AG10803 (cell line): ENCODE measurements around the gene GCK.
A peak's percentile ranks its signal among the peaks of the same experiment; 100 is the strongest.

Experiments used
- DNase-seq: peaks from one replicate; pipeline ENCODE4 v3.0.0; 2010; ENCODE audit warnings: low read depth
- H3K4me3 ChIP-seq: 2 replicates; pipeline ENCODE4 v1.5.1; 2011; ENCODE audit warnings: mild to moderate bottlenecking, low read length, control low read depth
- TF ChIP-seq, protein P1 (sequence below): conservative IDR thresholded peaks from 2 replicates; pipeline ENCODE4 v1.5.1; 2011; ENCODE audit warnings: mild to moderate bottlenecking, low read length, control low read depth, inconsistent platforms

GCK gene

DNA sequence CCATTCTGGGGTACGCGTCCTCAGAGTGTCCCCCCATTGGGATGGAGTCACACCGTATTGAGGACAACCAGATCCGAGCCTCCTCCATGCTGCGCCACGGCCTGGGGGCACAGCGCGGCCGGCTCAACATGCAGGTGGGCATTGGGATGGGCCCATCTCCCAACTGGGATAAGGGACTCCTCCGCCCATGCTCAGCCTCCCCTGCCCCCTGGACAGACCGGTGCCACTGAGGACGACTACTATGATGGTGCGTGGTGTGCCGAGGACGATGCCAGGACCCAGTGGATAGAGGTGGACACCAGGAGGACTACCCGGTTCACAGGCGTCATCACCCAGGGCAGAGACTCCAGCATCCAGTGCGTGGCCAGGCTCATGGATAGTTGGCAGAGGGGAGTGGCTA, 79.2 kb downstream of the GCK start:
- no peak for DNase-seq
- TF ChIP-seq, protein P1, sequence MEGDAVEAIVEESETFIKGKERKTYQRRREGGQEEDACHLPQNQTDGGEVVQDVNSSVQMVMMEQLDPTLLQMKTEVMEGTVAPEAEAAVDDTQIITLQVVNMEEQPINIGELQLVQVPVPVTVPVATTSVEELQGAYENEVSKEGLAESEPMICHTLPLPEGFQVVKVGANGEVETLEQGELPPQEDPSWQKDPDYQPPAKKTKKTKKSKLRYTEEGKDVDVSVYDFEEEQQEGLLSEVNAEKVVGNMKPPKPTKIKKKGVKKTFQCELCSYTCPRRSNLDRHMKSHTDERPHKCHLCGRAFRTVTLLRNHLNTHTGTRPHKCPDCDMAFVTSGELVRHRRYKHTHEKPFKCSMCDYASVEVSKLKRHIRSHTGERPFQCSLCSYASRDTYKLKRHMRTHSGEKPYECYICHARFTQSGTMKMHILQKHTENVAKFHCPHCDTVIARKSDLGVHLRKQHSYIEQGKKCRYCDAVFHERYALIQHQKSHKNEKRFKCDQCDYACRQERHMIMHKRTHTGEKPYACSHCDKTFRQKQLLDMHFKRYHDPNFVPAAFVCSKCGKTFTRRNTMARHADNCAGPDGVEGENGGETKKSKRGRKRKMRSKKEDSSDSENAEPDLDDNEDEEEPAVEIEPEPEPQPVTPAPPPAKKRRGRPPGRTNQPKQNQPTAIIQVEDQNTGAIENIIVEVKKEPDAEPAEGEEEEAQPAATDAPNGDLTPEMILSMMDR = no peak

DNA sequence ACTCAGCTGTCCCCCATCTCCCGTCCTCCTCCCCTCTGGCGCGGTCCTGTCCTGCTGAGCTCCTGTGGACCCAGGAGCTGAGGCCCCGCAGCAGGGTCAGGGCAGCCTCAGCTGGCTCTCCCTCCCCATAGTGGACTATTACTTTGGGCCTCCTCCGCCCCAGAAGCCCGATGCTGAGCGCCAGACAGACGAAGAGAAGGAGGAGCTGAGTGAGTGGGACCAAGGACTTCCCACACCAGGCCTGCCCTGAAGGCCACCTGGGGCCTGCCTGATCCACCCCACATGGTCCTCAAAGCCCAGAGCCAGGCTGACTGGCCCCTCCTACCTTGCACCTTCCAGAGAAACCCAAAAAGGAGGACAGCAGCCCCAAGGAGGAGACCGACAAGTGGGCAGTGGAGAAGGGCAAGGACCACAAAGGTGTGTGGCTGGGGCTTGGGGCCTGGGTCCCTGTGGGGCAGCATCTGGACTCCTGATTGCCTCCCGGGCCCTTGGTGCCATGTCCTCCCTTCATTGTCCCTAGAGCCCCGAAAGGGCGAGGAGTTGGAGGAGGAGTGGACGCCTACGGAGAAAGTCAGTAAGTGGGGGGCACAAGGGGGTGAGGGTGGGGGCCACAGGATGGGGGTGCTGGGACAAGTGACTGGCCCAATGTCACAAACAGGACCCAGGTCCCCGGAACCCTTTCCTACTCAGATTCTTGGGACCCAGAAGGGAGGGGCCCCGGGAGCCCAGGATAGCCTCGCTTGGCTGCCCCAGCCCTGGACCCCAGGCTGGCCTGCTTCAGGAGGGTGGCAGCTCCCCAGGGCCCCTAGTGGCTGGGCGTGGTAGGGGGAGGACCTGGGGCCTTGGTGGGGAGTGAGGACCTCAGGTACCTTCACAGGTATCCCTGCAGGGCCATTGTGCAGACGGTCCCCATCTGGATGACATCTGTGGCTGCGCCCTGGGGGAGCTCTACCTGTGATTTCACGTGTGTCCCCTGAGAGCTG, 80.2 kb downstream of the GCK start:
- no peak for DNase-seq
- no peak overlapping the region for H3K4me3 ChIP-seq
- TF ChIP-seq, protein P1 = no peak

More for the DNA sequence above, 79.2 kb downstream of the GCK start:
- H3K4me3 ChIP-seq = no peak overlapping the region

DNA sequence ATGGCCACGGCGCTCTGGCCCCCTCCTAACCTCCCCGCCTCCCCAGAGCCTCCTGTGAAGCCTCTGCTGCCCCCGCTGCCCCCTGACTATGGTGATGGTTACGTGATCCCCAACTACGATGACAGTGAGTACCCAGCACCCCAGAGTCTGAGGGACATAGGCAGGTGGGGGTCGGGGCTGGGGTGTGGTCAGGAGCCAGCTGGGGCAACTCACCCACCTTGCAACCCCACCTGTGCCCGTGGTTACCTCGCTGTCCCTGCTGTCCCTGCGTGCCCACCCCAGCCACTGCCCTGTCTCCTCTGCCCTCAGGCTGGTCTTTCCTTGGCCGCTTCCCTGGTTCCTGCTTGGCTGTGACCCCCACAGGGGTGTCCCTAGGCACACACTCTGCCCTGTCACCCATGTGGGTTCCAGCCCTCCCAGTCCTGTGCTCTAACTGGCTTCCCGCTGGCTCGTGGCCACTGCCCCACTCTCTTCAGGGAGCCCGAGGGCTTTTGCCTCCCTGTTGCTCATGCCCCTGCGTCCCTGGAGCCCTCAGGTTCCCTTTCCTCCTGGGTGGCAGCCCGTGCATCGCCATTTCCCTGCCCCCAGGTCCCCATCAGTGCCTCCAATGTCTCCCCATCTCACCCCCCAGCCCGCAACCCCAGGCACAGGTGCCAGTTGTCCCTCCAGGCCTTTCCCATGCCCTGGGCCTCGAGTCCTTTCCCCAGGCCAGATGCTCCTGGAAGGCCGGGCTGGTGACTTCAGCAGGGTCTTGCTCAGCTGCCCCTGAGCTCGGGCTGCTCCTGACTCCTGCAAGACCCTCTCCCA, 81.1 kb downstream of the GCK start:
- no peak overlapping the region for H3K4me3 ChIP-seq
- DNase-seq = no peak
- TF ChIP-seq, protein P1 = no peak

DNA sequence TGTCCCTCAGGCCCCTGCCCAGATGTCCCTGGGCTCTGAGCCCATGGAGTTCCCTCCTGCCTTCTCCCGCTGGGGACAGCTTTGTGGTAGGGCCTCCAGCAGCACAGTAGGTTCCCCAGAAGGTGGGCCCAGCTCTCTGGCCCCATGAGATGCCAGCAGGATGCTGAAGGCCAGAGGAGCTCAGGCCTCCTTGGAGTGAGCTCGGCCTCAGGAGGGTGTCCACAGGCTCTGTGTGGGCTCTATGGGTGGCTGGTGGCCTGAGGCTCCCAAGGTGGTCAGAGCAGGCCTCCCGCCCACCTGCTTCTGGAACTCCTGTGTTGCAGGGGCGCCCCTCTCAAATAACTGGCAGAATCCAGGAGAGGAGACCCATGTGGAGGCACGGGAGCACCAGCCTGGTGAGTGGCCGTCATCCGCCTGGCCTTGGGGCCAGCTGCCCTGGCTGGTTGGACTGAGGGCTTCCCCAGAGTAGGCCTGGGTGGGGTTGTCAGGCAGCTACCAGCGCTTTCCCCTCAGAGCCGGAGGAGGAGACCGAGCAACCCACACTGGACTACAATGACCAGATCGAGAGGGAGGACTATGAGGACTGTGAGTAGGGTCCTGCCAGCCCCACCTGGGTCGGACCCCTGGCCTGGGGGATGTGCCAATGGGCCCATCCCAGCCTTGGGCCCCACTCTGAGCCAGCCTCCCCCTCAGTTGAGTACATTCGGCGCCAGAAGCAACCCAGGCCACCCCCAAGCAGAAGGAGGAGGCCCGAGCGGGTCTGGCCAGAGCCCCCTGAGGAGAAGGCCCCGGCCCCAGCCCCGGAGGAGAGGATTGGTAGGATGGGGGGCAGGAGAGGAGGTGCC, 81.9 kb downstream of the GCK start:
- no peak for DNase-seq
- peak overlapping the region; percentile 95 for H3K4me3 ChIP-seq
- TF ChIP-seq, protein P1 = no peak

DNA sequence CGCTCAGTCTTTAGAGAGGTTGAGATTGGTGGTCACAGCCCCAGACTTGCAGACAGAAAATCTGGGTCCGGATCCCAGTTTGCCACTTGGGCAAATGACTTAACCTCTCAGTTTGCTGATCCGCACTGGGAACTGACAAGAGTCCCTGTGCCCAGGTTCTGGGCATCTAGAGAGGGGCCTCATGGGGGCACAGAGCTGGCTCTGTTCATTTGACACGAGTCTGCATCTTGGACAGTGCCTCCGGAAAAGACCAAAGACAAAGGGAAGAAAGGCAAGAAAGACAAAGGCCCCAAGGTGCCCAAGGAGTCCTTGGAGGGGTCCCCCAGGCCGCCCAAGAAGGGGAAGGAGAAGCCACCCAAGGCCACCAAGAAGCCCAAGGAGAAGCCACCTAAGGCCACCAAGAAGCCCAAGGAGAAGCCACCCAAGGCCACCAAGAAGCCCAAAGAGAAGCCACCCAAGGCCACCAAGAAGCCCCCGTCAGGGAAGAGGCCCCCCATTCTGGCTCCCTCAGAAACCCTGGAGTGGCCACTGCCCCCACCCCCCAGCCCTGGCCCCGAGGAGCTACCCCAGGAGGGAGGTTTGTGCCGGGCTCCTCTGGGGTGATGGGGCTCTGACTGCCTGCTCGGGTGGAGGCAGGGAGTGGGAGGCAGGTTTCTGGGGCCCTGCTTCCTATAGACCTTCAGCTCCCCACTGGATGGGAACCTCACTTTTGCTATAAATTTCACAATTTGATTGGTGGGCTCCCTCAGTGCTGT, 82.8 kb downstream of the GCK start:
- DNase-seq = no peak
- H3K4me3 ChIP-seq = peak overlapping the region; percentile 95
- TF ChIP-seq, protein P1 = no peak

DNA sequence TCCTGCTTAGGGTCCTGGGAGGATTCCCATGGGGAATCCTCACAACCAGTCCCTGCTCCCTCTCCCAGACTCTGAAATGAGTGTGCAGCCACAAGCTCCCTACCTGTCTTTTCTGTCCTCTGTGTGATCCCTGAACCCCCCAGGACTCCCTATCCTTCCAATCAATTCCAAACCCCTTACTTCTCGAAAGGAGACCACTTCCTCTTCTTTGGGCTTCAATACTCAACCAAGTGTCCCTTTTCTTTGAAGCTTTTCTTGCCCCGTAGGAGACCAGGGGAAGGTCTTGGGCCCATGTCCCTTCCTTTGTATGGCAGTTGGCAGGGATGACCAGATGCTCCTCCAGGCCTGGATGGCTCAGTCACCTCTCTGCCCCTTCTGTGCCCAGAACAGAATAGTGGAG, 83.4 kb downstream of the GCK start:
- peak overlapping the region; percentile 95 for H3K4me3 ChIP-seq
- DNase-seq = no peak
- TF ChIP-seq, protein P1 = no peak
